Myocyte (in vitro differentiated cells): ENCODE data around the gene SORBS1. TPM values are rescaled to one million over a fixed set of nuclear protein-coding genes. Genes with fewer than 3 reads are reported as not detected.

Experiments
- DNase-seq: peaks from one replicate; pipeline ENCODE4 v3.0.0-alpha.2; 2012; ENCODE audit warnings: low read depth
- total RNA-seq: library from RNA; depleted of rRNA; stranded (reverse); fragments of >200 nt; gene quantifications from 2 replicates; pipeline ENCODE4 v1.2.3, GENCODE V29; 2014

SORBS1 gene
- total RNA-seq, 1 donor from 2014 or later, result 112 TPM

GRCh38 chr10:95566136-95566535 is 5.0 kb upstream of the SORBS1 start:
- DNase-seq, result no peak

- no peak for DNase-seq
Measured at GRCh38 chr10:95565336-95565735, 4.2 kb upstream of the SORBS1 start.

GRCh38 chr10:95564291-95564690 is 3.1 kb upstream of the SORBS1 start:
- DNase-seq, result no peak

- DNase-seq, result no peak
Measured at GRCh38 chr10:95562341-95562965, 1.3 kb upstream of the SORBS1 start.

GRCh38 chr10:95561864-95562177 is 650 bp upstream of the SORBS1 start:
- no peak for DNase-seq

- no peak for DNase-seq
Measured at GRCh38 chr10:95560278-95561176, 644 bp downstream of the SORBS1 start.

GRCh38 chr10:95559896-95560277 is 1.3 kb downstream of the SORBS1 start:
- no peak for DNase-seq

- DNase-seq, result peak; percentile 62
Measured at GRCh38 chr10:95559471-95559870, 1.7 kb downstream of the SORBS1 start.

- DNase-seq, result no peak
Measured at GRCh38 chr10:95558593-95559320, 2.4 kb downstream of the SORBS1 start.

- DNase-seq, result no peak
Measured at GRCh38 chr10:95556994-95557767, 4.0 kb downstream of the SORBS1 start.

- no peak for DNase-seq
Measured at GRCh38 chr10:95553674-95554073, 7.5 kb downstream of the SORBS1 start.

- no peak for DNase-seq
Measured at GRCh38 chr10:95552679-95553342, 8.4 kb downstream of the SORBS1 start.

GRCh38 chr10:95550073-95550672 is 11.0 kb downstream of the SORBS1 start:
- no peak for DNase-seq

- no peak for DNase-seq
Measured at GRCh38 chr10:95547791-95548435, 13.3 kb downstream of the SORBS1 start.

- no peak for DNase-seq
Measured at GRCh38 chr10:95547197-95547596, 14.0 kb downstream of the SORBS1 start.

GRCh38 chr10:95545981-95546380 is 15.2 kb downstream of the SORBS1 start:
- DNase-seq, result no peak

GRCh38 chr10:95544783-95545500 is 16.2 kb downstream of the SORBS1 start:
- peak; percentile 77 for DNase-seq

GRCh38 chr10:95543459-95543858 is 17.7 kb downstream of the SORBS1 start:
- no peak for DNase-seq

GRCh38 chr10:95542761-95543160 is 18.4 kb downstream of the SORBS1 start:
- no peak for DNase-seq
